Liver (tissue), 3 donors: ENCODE measurements around the gene MTA2.

Experiments used
- CTCF ChIP-seq: fragments of 150-350 bp; IDR thresholded peaks from 2 replicates; pipeline ENCODE4 v1.5.1; 2017; ENCODE audit warnings: improper control_type of control experiment, low read depth, low read length; ENCODE audit not compliant: missing input control
- EGR1 ChIP-seq, 2 donors: IDR thresholded peaks; 2 replicates each; pipeline ENCODE4 v1.6.1; 2016 to 2018; ENCODE audit warnings: antibody characterized with exemption in 2 of 2, low read depth in 2 of 2
- FOXA1 ChIP-seq: IDR thresholded peaks from 2 replicates; pipeline ENCODE4 v1.6.1; 2016; ENCODE audit warnings: antibody characterized with exemption
- HNF4G ChIP-seq: IDR thresholded peaks from 2 replicates; pipeline ENCODE4 v1.6.1; 2016; ENCODE audit warnings: antibody characterized with exemption
- JUND ChIP-seq, 2 donors: IDR thresholded peaks; 2 replicates each; pipeline ENCODE4 v1.6.1; 2016; ENCODE audit warnings: antibody characterized with exemption in 2 of 2
- RXRA ChIP-seq, 2 donors: IDR thresholded peaks; 2 replicates each; pipeline ENCODE4 v1.6.1; 2017 to 2018; ENCODE audit warnings: antibody characterized with exemption in 2 of 2, mild to moderate bottlenecking in 1 of 2
- SP1 ChIP-seq: IDR thresholded peaks from 2 replicates; pipeline ENCODE4 v1.6.1; 2018; ENCODE audit warnings: antibody characterized with exemption, mild to moderate bottlenecking
- TAF1 ChIP-seq: conservative IDR thresholded peaks from 2 replicates; pipeline ENCODE4 v1.6.1; 2016; ENCODE audit warnings: antibody characterized with exemption, mild to moderate bottlenecking
- YY1 ChIP-seq: IDR thresholded peaks from 2 replicates; pipeline ENCODE4 v1.6.1; 2016; ENCODE audit warnings: antibody characterized with exemption, mild to moderate bottlenecking
- TF ChIP-seq, protein P1 (sequence below): IDR thresholded peaks from 2 replicates; pipeline ENCODE4 v1.6.1; 2016; ENCODE audit warnings: antibody characterized with exemption, mild to moderate bottlenecking
- TF ChIP-seq, protein P2 (sequence below): IDR thresholded peaks from 2 replicates; pipeline ENCODE4 v1.6.1; 2016; ENCODE audit warnings: antibody characterized with exemption
- donor health status: healthy.
- donor health status: healthy.

- TF ChIP-seq CTCF (no peak), TAF1 (no peak), RXRA (IDR thresholded peaks at IDR 0.05) (no peak), SP1 (no peak), YY1 (no peak), HNF4G (no peak), JUND (IDR thresholded peaks at IDR 0.05) (no peak), FOXA1 (no peak), EGR1 (IDR thresholded peaks at IDR 0.05; ENCODE audit: low read depth in 2 of 2) (no peak)
- TF ChIP-seq, protein P1, sequence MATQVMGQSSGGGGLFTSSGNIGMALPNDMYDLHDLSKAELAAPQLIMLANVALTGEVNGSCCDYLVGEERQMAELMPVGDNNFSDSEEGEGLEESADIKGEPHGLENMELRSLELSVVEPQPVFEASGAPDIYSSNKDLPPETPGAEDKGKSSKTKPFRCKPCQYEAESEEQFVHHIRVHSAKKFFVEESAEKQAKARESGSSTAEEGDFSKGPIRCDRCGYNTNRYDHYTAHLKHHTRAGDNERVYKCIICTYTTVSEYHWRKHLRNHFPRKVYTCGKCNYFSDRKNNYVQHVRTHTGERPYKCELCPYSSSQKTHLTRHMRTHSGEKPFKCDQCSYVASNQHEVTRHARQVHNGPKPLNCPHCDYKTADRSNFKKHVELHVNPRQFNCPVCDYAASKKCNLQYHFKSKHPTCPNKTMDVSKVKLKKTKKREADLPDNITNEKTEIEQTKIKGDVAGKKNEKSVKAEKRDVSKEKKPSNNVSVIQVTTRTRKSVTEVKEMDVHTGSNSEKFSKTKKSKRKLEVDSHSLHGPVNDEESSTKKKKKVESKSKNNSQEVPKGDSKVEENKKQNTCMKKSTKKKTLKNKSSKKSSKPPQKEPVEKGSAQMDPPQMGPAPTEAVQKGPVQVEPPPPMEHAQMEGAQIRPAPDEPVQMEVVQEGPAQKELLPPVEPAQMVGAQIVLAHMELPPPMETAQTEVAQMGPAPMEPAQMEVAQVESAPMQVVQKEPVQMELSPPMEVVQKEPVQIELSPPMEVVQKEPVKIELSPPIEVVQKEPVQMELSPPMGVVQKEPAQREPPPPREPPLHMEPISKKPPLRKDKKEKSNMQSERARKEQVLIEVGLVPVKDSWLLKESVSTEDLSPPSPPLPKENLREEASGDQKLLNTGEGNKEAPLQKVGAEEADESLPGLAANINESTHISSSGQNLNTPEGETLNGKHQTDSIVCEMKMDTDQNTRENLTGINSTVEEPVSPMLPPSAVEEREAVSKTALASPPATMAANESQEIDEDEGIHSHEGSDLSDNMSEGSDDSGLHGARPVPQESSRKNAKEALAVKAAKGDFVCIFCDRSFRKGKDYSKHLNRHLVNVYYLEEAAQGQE = no peak
- TF ChIP-seq, protein P2, sequence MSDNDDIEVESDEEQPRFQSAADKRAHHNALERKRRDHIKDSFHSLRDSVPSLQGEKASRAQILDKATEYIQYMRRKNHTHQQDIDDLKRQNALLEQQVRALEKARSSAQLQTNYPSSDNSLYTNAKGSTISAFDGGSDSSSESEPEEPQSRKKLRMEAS = no peak
Measured at GRCh38 chr11:62566247-62566646, 35.4 kb downstream of the MTA2 start.
